HG03108 (cell line): ENCODE data around the gene CES2.
A peak's percentile ranks its signal among the peaks of the same experiment; 100 is the strongest.
"Not testable (repeated sequence)": the region's sequence is repeated elsewhere in the genome, so short reads cannot be mapped to it uniquely, and the experiment has no call there.

Experiments
- ATAC-seq: cut with Tn5 transposase; IDR thresholded peaks from one replicate; pipeline ENCODE4 v1.9.1; 2021; ENCODE audit warnings: moderate library complexity; ENCODE audit not compliant: unreplicated experiment

CES2 gene

GRCh38 chr16:66935314-66936011 is at the start of gene CES2:
Gene CES2 (plus strand): TSS chr16:66935516. CDS start chr16:66935636, 120 bp downstream.
- ATAC-seq = no peak

GRCh38 chr16:66886321-66886720 is 49.0 kb upstream of the CES2 start:
- ATAC-seq = no peak

- ATAC-seq = no peak
Observed at GRCh38 chr16:66886914-66887313, 48.4 kb upstream of the CES2 start.

DNA sequence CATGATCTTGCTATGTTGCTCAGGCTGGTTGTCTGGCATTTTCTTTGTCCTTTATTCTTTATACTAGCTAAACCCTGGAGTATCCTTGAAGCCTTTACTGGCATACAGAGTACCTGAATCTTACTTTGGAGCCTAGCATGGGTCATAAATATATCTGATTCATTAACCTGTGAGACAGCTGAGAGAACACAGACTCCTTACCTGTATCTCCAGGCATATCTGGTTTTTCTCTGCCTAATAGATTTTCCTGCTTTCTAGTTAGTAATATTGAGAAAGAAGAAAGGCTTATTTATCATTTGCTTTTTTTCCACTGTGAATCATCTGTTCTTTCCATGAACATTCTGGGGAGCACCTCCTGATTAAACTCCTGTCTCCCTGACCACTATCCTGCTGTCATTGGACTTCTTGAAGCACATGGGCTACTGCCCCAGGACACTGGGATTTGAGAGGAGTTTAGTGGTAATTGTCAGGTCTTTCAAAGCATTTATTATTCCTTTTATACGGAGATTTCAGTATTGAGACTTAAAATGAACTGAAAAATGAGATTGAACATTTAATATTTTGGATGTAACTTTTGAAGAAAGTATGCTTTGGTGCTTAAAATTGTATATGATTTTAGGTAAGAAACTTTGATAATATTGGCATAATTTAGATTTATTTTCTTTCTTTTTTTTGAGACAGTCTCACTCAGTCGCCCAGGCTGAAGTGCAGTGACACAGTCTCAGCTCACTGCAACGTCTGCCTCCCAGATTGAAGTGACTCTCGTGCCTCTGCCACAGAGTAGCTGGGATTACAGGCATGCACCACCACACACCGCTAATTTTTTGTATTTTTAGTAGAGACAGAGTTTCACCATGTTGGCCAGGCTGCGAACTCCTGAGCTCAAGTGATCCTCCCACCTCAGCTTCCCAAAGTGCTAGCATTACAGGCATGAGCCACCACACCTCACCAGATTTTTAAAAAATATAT is 46.4 kb upstream of the CES2 start:
- ATAC-seq = no peak

DNA sequence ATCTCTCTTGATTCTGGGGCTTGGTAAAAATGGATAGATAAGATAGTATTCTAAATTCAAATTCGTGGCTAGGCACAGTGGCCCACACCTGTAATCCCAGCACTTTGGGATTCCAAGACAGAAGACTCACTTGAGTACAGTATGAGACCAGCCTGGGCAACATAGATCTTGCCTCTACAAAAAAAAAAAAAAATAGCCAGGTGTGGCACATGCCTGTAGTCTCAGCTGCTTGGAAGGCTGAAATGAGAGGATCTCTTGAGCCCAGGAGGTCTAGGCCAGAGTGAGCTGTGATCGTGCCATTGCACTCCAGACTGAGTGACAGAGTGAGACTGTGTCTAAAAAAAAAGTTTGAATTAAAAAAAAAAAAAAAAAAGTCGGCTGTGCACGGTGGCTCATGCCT is 45.7 kb upstream of the CES2 start:
- ATAC-seq = no peak

GRCh38 chr16:66890799-66891198 is 44.5 kb upstream of the CES2 start:
- ATAC-seq = no peak

- no peak for ATAC-seq
Observed at GRCh38 chr16:66891360-66891759, 44.0 kb upstream of the CES2 start.

DNA sequence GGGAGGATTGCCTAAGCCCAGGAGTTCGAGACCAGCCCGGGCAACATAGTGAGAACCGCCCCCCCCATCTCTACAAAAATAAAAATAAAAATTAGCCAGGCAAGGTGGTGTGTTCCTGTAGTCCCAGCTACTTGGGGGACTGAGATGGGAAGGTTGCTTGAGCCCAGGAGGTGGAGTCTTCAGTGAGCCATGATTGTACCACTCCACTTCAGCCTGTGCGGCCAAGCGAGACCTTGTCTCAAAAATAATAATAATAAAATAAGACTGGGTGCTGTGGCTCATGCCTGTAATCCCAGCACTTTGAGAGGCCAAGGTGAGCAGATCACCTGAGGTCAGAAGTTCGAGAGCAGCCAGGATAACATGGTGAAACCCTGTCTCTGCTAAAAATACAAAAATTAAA is 43.5 kb upstream of the CES2 start:
- no peak for ATAC-seq

DNA sequence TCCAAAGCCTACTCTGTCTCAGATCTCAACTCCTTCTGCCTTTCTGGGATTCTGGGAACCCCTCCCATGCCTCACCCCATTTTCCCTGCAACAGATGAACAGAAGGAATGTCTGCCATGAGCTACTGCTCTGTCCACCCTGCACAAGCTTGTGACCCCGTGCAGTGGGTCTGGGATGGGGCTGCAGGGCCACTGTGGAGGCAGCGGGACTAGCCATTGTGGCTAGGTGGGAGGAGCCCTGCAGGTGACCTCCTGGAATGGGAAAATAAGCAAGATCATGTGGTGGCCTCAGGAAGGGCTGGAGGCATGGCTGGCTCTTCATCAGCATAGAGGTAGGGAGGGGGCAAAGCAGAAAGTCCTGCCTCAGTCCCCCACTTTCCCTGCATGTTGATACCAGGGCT is 41.3 kb upstream of the CES2 start:
- ATAC-seq = no peak

- ATAC-seq = peak; percentile 67
Observed at GRCh38 chr16:66894948-66895688, 40.2 kb upstream of the CES2 start.

DNA sequence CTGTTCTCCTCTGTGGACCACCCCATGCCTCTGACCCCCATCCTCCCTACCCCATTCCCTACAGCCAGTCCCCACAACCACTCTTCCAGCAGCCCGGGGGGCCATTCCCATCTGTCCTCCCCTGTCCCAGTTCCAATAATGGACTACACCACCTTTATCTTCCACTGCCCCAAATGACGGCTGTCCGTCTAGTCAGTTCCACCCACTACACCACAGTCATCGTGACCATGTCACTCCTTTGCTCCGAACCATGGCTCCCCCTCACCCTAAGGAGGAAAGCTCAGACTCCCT is 39.7 kb upstream of the CES2 start:
- no peak for ATAC-seq

GRCh38 chr16:66895999-66896398 is 39.3 kb upstream of the CES2 start:
- no peak for ATAC-seq

GRCh38 chr16:66896682-66897081 is 38.6 kb upstream of the CES2 start:
- ATAC-seq = not testable (repeated sequence)

GRCh38 chr16:66898207-66898606 is 37.1 kb upstream of the CES2 start:
- no peak for ATAC-seq

DNA sequence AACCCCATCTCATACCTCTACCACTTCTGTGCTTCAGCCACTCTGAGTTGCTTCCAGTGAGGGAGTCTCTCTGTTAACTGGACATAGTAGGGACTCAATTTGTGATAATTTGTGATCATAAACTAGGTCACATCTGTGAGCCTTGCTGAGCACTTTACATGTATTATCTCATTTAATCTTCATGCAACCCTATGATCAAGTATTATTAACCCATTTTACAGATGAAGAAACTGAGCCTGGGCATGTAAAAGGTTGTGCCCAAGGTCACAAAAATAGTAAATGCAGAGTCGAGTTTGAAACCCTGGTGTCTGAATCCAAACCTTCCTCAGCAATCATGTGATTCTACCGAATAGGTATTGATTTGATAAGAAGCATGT is 36.4 kb upstream of the CES2 start:
- no peak for ATAC-seq

DNA sequence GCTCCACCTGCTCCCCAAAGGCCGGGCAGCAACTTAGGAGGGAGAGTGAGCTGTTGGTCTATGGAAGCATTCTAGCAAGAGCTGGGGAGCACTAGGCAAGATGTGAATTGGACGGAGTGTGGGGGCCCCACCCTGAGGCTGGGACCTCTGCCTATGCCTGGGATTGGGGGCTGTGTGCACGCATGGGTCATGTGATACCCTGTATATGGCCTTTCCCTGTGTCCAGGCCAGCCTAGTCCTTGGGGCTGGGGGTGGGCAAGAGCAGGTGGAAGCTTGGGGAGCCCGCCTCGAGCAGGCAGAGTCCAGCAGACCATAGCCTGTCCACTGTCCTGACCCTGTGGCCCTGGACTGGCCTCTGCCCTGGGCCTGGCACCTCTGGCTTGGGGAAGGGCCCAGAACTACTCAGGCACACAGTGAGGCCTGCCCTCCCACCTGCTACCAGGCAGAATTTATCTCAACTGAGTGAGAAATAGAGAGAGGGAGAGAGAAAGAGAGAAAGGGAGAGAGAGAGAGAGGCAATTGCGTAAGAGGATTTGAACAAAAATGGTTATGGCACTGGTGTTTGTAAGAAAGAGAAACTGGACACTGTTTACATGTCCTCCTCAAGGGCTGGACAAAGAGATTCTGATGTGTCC is 35.9 kb upstream of the CES2 start:
- no peak for ATAC-seq

GRCh38 chr16:66899945-66900710 is 35.2 kb upstream of the CES2 start:
- ATAC-seq = no peak

- ATAC-seq = no peak
Observed at GRCh38 chr16:66900721-66901441, 34.4 kb upstream of the CES2 start.

GRCh38 chr16:66901626-66902025 is 33.7 kb upstream of the CES2 start:
- ATAC-seq = no peak
